Panc1 (cell line): Measurements from ENCODE around the gene GPRIN2. TPM values are rescaled to one million over a fixed set of nuclear protein-coding genes. Genes with fewer than 3 reads are reported as not detected.
A peak's percentile ranks its signal among the peaks of the same experiment; 100 is the strongest.
"Not testable (repeated sequence)": the region's sequence is repeated elsewhere in the genome, so short reads cannot be mapped to it uniquely, and the experiment has no call there.

ENCODE experiments used
- ATAC-seq: fragments of 200-7000 bp; cut with Tn5 transposase; 2 replicates; pipeline ENCODE4 v1.9.1; 2020; ENCODE audit warnings: mild to moderate bottlenecking, moderate library complexity
- BruUV-seq: library from RNA; stranded (reverse); fragments of 400-500 nt; replicated peaks from 2 replicates; lab custom pipeline; 2021; lab: Mats Ljungman, UMichigan
- CTCF ChIA-PET: fragments of 300-600 bp; sonication (Branson Sonifier 250); formaldehyde crosslinking; loops from one replicate; lab custom pipeline; 2022; ENCODE audit warnings: antibody characterized with exemption; lab: Charles Lee
- POLR2A ChIA-PET: fragments of 300-600 bp; sonication (Branson Sonifier 250); formaldehyde crosslinking; loops from one replicate; lab custom pipeline; 2022; ENCODE audit warnings: antibody characterized with exemption; lab: Charles Lee
- DNase-seq: peaks from one replicate; pipeline ENCODE4 v3.0.0-alpha.2; 2010; ENCODE audit warnings: low read depth, low spot score
- H3K27ac ChIP-seq: 2 replicates; pipeline ENCODE4 v1.5.1; 2011; ENCODE audit warnings: mild to moderate bottlenecking, low read length, inconsistent platforms
- H3K27me3 ChIP-seq: fragments of 200-500 bp; sonication (Bioruptor generic); 2 replicates; pipeline ENCODE4 v1.6.0; 2014; ENCODE audit warnings: low read length, inconsistent platforms; ENCODE audit not compliant: control insufficient read depth, insufficient read depth
- H3K36me3 ChIP-seq: fragments of 200-500 bp; sonication (Bioruptor generic); 2 replicates; pipeline ENCODE4 v1.5.1; 2014; ENCODE audit warnings: inconsistent platforms, mild to moderate bottlenecking, low read length, moderate library complexity; ENCODE audit not compliant: control insufficient read depth, insufficient read depth
- H3K4me1 ChIP-seq: 2 replicates; pipeline ENCODE4 v1.5.1; 2011; ENCODE audit warnings: inconsistent platforms, mild to moderate bottlenecking, low read length, moderate library complexity; ENCODE audit not compliant: control insufficient read depth, insufficient read depth
- H3K4me3 ChIP-seq, 2 experiments: 2 replicates each; pipeline ENCODE4 v1.5.1; 2011 to 2012; ENCODE audit warnings: low read depth in 2 of 2, low read length in 2 of 2, mild to moderate bottlenecking in 2 of 2, inconsistent platforms in 1 of 2, moderate library complexity in 1 of 2
- H3K9me3 ChIP-seq: fragments of 200-500 bp; sonication (Bioruptor generic); 2 replicates; pipeline ENCODE4 v1.5.1; 2014; ENCODE audit warnings: low read depth, mild to moderate bottlenecking, inconsistent platforms, low read length, moderate library complexity; ENCODE audit not compliant: control insufficient read depth, insufficient read depth
- in situ Hi-C: cut with HindIII; loops from 2 replicates; pipeline ENCODE4 v1.10.0; 2016; ENCODE audit warnings: low sequenced_read_pairs, low pct_unique_long_range_greater_than_20kb
- intact Hi-C: fragments of 100-400 bp; cut with micrococcal nuclease; formaldehyde crosslinking; loops from one replicate; pipeline ENCODE4 v1.10.0; 2022; ENCODE audit not compliant: unreplicated experiment
- total RNA-seq: library from RNA; stranded (reverse); gene quantifications from one replicate; pipeline ENCODE4 v1.2.1, GENCODE V29; 2021; ENCODE audit not compliant: unreplicated experiment

Gene GPRIN2
- total RNA-seq, 1 experiment from 2014 or later: 12.9 TPM

GRCh38 chr10:46594453-46595063 lies 38.1 kb upstream of the GPRIN2 start:
- H3K36me3 ChIP-seq, POLR2A ChIA-PET, DNase-seq, H3K27me3 ChIP-seq, H3K9me3 ChIP-seq, intact Hi-C loops, H3K27ac ChIP-seq, H3K4me3 ChIP-seq, in situ Hi-C loops, CTCF ChIA-PET, ATAC-seq, H3K4me1 ChIP-seq, BruUV-seq: not testable (repeated sequence)

GRCh38 chr10:46593307-46593706 lies 36.8 kb upstream of the GPRIN2 start:
- H3K4me3 ChIP-seq, BruUV-seq, H3K27ac ChIP-seq, ATAC-seq, DNase-seq, H3K4me1 ChIP-seq, H3K27me3 ChIP-seq, POLR2A ChIA-PET, intact Hi-C loops, in situ Hi-C loops, H3K9me3 ChIP-seq, CTCF ChIA-PET, H3K36me3 ChIP-seq: not testable (repeated sequence)

- ATAC-seq, in situ Hi-C loops, H3K27ac ChIP-seq, H3K4me3 ChIP-seq, CTCF ChIA-PET, H3K27me3 ChIP-seq, H3K4me1 ChIP-seq, intact Hi-C loops, DNase-seq, H3K9me3 ChIP-seq, POLR2A ChIA-PET, BruUV-seq, H3K36me3 ChIP-seq: not testable (repeated sequence)
Measured at GRCh38 chr10:46591053-46591452, 34.6 kb upstream of the GPRIN2 start.

GRCh38 chr10:46589589-46589988 lies 33.1 kb upstream of the GPRIN2 start:
- H3K4me1 ChIP-seq, H3K9me3 ChIP-seq, POLR2A ChIA-PET, H3K27ac ChIP-seq, in situ Hi-C loops, H3K27me3 ChIP-seq, BruUV-seq, DNase-seq, intact Hi-C loops, CTCF ChIA-PET, H3K36me3 ChIP-seq, H3K4me3 ChIP-seq: not testable (repeated sequence)
- peak; percentile 74 for ATAC-seq

GRCh38 chr10:46588221-46588620 lies 31.8 kb upstream of the GPRIN2 start:
- in situ Hi-C loops, intact Hi-C loops, H3K27me3 ChIP-seq, H3K36me3 ChIP-seq, H3K9me3 ChIP-seq, POLR2A ChIA-PET, H3K4me3 ChIP-seq, H3K27ac ChIP-seq, CTCF ChIA-PET, BruUV-seq, DNase-seq, H3K4me1 ChIP-seq: not testable (repeated sequence)
- peak; percentile 20; the same call in 1 of the 2 replicates for ATAC-seq

- H3K27ac ChIP-seq, POLR2A ChIA-PET, H3K27me3 ChIP-seq, H3K4me1 ChIP-seq, DNase-seq, intact Hi-C loops, H3K4me3 ChIP-seq, in situ Hi-C loops, CTCF ChIA-PET, H3K36me3 ChIP-seq, BruUV-seq, H3K9me3 ChIP-seq: not testable (repeated sequence)
- peak; percentile 27 for ATAC-seq
Measured at GRCh38 chr10:46587546-46587945, 31.1 kb upstream of the GPRIN2 start.

- CTCF ChIA-PET, ATAC-seq, H3K4me1 ChIP-seq, H3K36me3 ChIP-seq, BruUV-seq, H3K9me3 ChIP-seq, POLR2A ChIA-PET, DNase-seq, in situ Hi-C loops, H3K27me3 ChIP-seq, H3K27ac ChIP-seq, H3K4me3 ChIP-seq, intact Hi-C loops: not testable (repeated sequence)
Measured at GRCh38 chr10:46585246-46585645, 28.8 kb upstream of the GPRIN2 start.
